H1 (cell line): ENCODE results near the gene SCO1. TPM values are rescaled to one million over a fixed set of nuclear protein-coding genes. Genes with fewer than 3 reads are reported as not detected.

Source experiments
- CTCF ChIA-PET: fragments of 300-600 bp; sonication (Branson Sonifier 250); formaldehyde crosslinking; loops from one replicate; lab custom pipeline; 2021; ENCODE audit not compliant: partially characterized antibody; lab: Charles Lee
- POLR2A ChIA-PET: fragments of 300-600 bp; sonication (Branson Sonifier 250); formaldehyde crosslinking; loops from one replicate; lab custom pipeline; 2021; ENCODE audit warnings: inconsistent platforms; ENCODE audit not compliant: partially characterized antibody; lab: Charles Lee
- DNase-seq, 2 experiments: peaks; one replicate each; pipeline versions ENCODE4 v3.0.0 to v3.0.0-alpha.2; 2010 to 2022; ENCODE audit warnings: low spot score in 2 of 2, low read depth in 1 of 2, mixed read lengths in 1 of 2
- FAIRE-seq: peaks from 2 replicates; lab custom pipeline; 2011; peaks lifted over from hg19 to GRCh38; lab: Jason Lieb, UNC
- H2AFZ ChIP-seq: 2 replicates; pipeline ENCODE4 v1.8.1; 2012; ENCODE audit warnings: low read length, inconsistent platforms
- H2AK5ac ChIP-seq: 2 replicates; pipeline ENCODE4 v1.6.1; 2013; ENCODE audit warnings: low read depth, low read length
- H2BK120ac ChIP-seq: replicated peaks from 2 replicates; pipeline ENCODE3; 2013; ENCODE audit warnings: low read depth, low read length, inconsistent platforms
- H2BK12ac ChIP-seq: 2 replicates; pipeline ENCODE4 v1.6.1; 2013; ENCODE audit warnings: low read depth, low read length
- H2BK15ac ChIP-seq: 2 replicates; pipeline ENCODE4 v1.6.1; 2013; ENCODE audit warnings: low read length
- H2BK20ac ChIP-seq: 2 replicates; pipeline ENCODE4 v1.6.1; 2013; ENCODE audit warnings: low read length
- H2BK5ac ChIP-seq: 2 replicates; pipeline ENCODE4 v1.6.1; 2013; ENCODE audit warnings: low read depth, low read length
- H3K14ac ChIP-seq: 2 replicates; pipeline ENCODE4 v1.6.1; 2013; ENCODE audit warnings: inconsistent platforms; ENCODE audit not compliant: insufficient read length
- H3K18ac ChIP-seq: 2 replicates; pipeline ENCODE4 v1.6.1; 2013; ENCODE audit warnings: low read length; ENCODE audit errors: extremely low read depth
- H3K23ac ChIP-seq: 2 replicates; pipeline ENCODE4 v1.6.1; 2013; ENCODE audit warnings: inconsistent platforms; ENCODE audit not compliant: insufficient read length
- H3K23me2 ChIP-seq: 2 replicates; pipeline ENCODE4 v1.6.1; 2013; ENCODE audit warnings: low read depth, low read length
- H3K27ac ChIP-seq: 2 replicates; pipeline ENCODE4 v1.6.1; 2011; ENCODE audit warnings: low read depth, low read length, inconsistent platforms
- H3K27me3 ChIP-seq, 4 experiments: replicated peaks in 1 of 4; 1 replicate in 1 of 4; 2 replicates in 3 of 4; pipeline versions ENCODE4 v1.6.1 to v1.8.1; 2011 to 2013; ENCODE audit warnings: low read length in 3 of 4, mild to moderate bottlenecking in 3 of 4, inconsistent platforms in 2 of 4, mixed read lengths in 2 of 4, moderate library complexity in 1 of 4; ENCODE audit not compliant: control insufficient read depth in 3 of 4, insufficient read depth in 3 of 4; ENCODE audit errors: extremely low read depth in 1 of 4
- H3K36me3 ChIP-seq, 4 experiments: 2 replicates each; pipeline versions ENCODE4 v1.6.1 to v1.8.1; 2011 to 2013; ENCODE audit warnings: mild to moderate bottlenecking in 4 of 4, low read length in 3 of 4, moderate library complexity in 2 of 4, control low read depth in 1 of 4, inconsistent platforms in 1 of 4; ENCODE audit not compliant: insufficient read depth in 4 of 4, control insufficient read depth in 2 of 4
- H3K4ac ChIP-seq: replicated peaks from 2 replicates; pipeline ENCODE3; 2013; ENCODE audit warnings: low read length, low read depth, mixed read lengths, inconsistent platforms; ENCODE audit not compliant: insufficient read length
- H3K4me1 ChIP-seq, 4 experiments: replicated peaks in 1 of 4; 1 replicate in 1 of 4; 2 replicates in 3 of 4; pipeline versions ENCODE4 v1.6.1 to v1.8.1; 2011 to 2013; ENCODE audit warnings: low read length in 3 of 4, inconsistent platforms in 2 of 4, mixed read lengths in 1 of 4; ENCODE audit not compliant: insufficient read depth in 4 of 4, control insufficient read depth in 3 of 4
- H3K4me2 ChIP-seq, 2 experiments: 2 replicates each; pipeline versions ENCODE4 v1.6.1 to v1.8.1; 2011 to 2013; ENCODE audit warnings: low read depth in 2 of 2, low read length in 2 of 2, control low read depth in 1 of 2, inconsistent platforms in 1 of 2, mild to moderate bottlenecking in 1 of 2; ENCODE audit not compliant: insufficient read depth in 1 of 2
- H3K4me3 ChIP-seq, 4 experiments: fragments of 200-600, 300-600 bp in 1 of 4; sonication (generic), shearing (Covaris generic), sonication (Bioruptor Twin) in 1 of 4; 2 replicates each; pipeline versions ENCODE4 v1.5.1 to v1.8.1; 2011 to 2016; ENCODE audit warnings: low read length in 4 of 4, low read depth in 3 of 4, control low read depth in 2 of 4, inconsistent platforms in 2 of 4, mild to moderate bottlenecking in 2 of 4, mixed read lengths in 1 of 4, moderate library complexity in 1 of 4; ENCODE audit not compliant: insufficient read depth in 2 of 4; ENCODE audit errors: extremely low read depth in 1 of 4
- H3K56ac ChIP-seq: replicated peaks from 2 replicates; pipeline ENCODE3; 2013; ENCODE audit warnings: low read depth, mild to moderate bottlenecking, mixed read lengths, low read length, inconsistent platforms; ENCODE audit not compliant: insufficient read length
- H3K79me1 ChIP-seq: 2 replicates; pipeline ENCODE4 v1.6.1; 2013; ENCODE audit warnings: low read depth, low read length, control low read depth
- H3K79me2 ChIP-seq, 2 experiments: 2 replicates each; pipeline versions ENCODE4 v1.6.1 to v1.8.1; 2012 to 2013; ENCODE audit warnings: low read length in 2 of 2, mild to moderate bottlenecking in 2 of 2, inconsistent platforms in 1 of 2; ENCODE audit not compliant: insufficient read depth in 2 of 2, control insufficient read depth in 1 of 2
- H3K9ac ChIP-seq, 4 experiments: replicated peaks in 1 of 4; 1 replicate in 1 of 4; 2 replicates in 3 of 4; pipeline versions ENCODE4 v1.6.1 to v1.8.1; 2011 to 2013; ENCODE audit warnings: low read depth in 3 of 4, low read length in 3 of 4, control low read depth in 2 of 4, mild to moderate bottlenecking in 2 of 4, moderate library complexity in 2 of 4, inconsistent platforms in 1 of 4; ENCODE audit errors: extremely low read depth in 1 of 4
- H3K9me3 ChIP-seq, 2 experiments: 2 replicates each; pipeline versions ENCODE4 v1.6.1 to v1.8.1; 2012 to 2013; ENCODE audit warnings: mild to moderate bottlenecking in 2 of 2, moderate library complexity in 2 of 2, control low read depth in 1 of 2, inconsistent platforms in 1 of 2, low read depth in 1 of 2, low read length in 1 of 2, mixed read lengths in 1 of 2; ENCODE audit not compliant: insufficient read depth in 2 of 2
- H4K20me1 ChIP-seq, 2 experiments: replicated peaks in 1 of 2; 2 replicates each; pipeline versions ENCODE3 to v1.8.1; 2011 to 2013; ENCODE audit warnings: inconsistent platforms in 2 of 2, low read length in 2 of 2, mild to moderate bottlenecking in 1 of 2; ENCODE audit not compliant: insufficient read depth in 2 of 2, control insufficient read depth in 1 of 2
- H4K5ac ChIP-seq: 2 replicates; pipeline ENCODE4 v1.6.1; 2013; ENCODE audit warnings: low read length, low read depth, mixed read lengths, inconsistent platforms; ENCODE audit not compliant: insufficient read length
- H4K8ac ChIP-seq: 2 replicates; pipeline ENCODE4 v1.8.0; 2013; ENCODE audit warnings: mild to moderate bottlenecking, moderate library complexity, low read length, inconsistent platforms; ENCODE audit not compliant: insufficient read depth; ENCODE audit errors: extremely low read depth
- H4K91ac ChIP-seq: replicated peaks from 2 replicates; pipeline ENCODE3; 2013; ENCODE audit warnings: low read length, mixed read lengths, inconsistent platforms; ENCODE audit not compliant: insufficient read length
- BACH1 ChIP-seq: IDR thresholded peaks from 2 replicates; pipeline ENCODE4 v1.6.1; 2012; ENCODE audit warnings: low read length, improper control_type of control experiment
- BRCA1 ChIP-seq: IDR thresholded peaks from 2 replicates; pipeline ENCODE4 v1.6.1; 2012; ENCODE audit warnings: low read depth, low read length, improper control_type of control experiment
- CHD2 ChIP-seq: IDR thresholded peaks from 2 replicates; pipeline ENCODE4 v1.6.1; 2012; ENCODE audit warnings: low read length, improper control_type of control experiment
- EZH2 ChIP-seq: fragments of 200-600 bp; sonication (generic); IDR thresholded peaks from 2 replicates; pipeline ENCODE4 v1.7.1; 2012; ENCODE audit warnings: low read depth, mild to moderate bottlenecking, moderate library complexity, low read length, inconsistent platforms; ENCODE audit not compliant: severe bottlenecking
- FOSL1 ChIP-seq: IDR thresholded peaks from 2 replicates; pipeline ENCODE4 v1.6.1; 2011; ENCODE audit warnings: mild to moderate bottlenecking, low read depth, low read length, moderate library complexity; ENCODE audit not compliant: insufficient read depth
- HDAC6 ChIP-seq: IDR thresholded peaks from one replicate; pipeline ENCODE4 v1.7.1; 2012; ENCODE audit warnings: low read depth, mild to moderate bottlenecking, inconsistent platforms, low read length, moderate library complexity
- KDM1A ChIP-seq: fragments of 200-600, 300-600 bp; sonication (generic); IDR thresholded peaks from 2 replicates; pipeline ENCODE4 v1.7.1; 2016; ENCODE audit warnings: mild to moderate bottlenecking, low read length, borderline replicate concordance
- SIX5 ChIP-seq: IDR thresholded peaks from 2 replicates; pipeline ENCODE4 v1.6.1; 2011; ENCODE audit warnings: mild to moderate bottlenecking, low read depth, low read length
- SP4 ChIP-seq: IDR thresholded peaks from 2 replicates; pipeline ENCODE4 v1.6.1; 2012; ENCODE audit warnings: low read length, inconsistent platforms
- SUZ12 ChIP-seq: fragments of 200-600 bp; sonication (generic); IDR thresholded peaks from 2 replicates; pipeline ENCODE4 v1.6.1; 2012; ENCODE audit warnings: mild to moderate bottlenecking, inconsistent platforms, low read length, moderate library complexity, mixed read lengths
- TBP ChIP-seq: IDR thresholded peaks from 2 replicates; pipeline ENCODE4 v1.6.1; 2011; ENCODE audit warnings: low read depth, low read length, improper control_type of control experiment
- WGBS, 2 experiments: shearing (Covaris generic) in 1 of 2; methylation state at CpG; one replicate each; pipeline versions ENCODE4 v1.1.6 to v1.1.7; 2013 to 2015; ENCODE audit warnings: low lambda C conversion rate in 2 of 2, mixed read lengths in 2 of 2, inconsistent platforms in 1 of 2, low coverage in 1 of 2, missing lambda C conversion rate in 1 of 2; ENCODE audit not compliant: insufficient replicate concordance in 2 of 2, insufficient coverage in 1 of 2, insufficient read length in 1 of 2; ENCODE audit errors: extremely low coverage in 1 of 2, missing lambda C conversion rate in 1 of 2; 5-methylcytosine and 5-hydroxymethylcytosine counted together
- polyA plus RNA-seq, 7 experiments: library from polyadenylated mRNA; depleted of rRNA in 3 of 7; stranded (reverse) in 5 of 7; unstranded in 2 of 7; fragments of >200 nt in 5 of 7; fragments of 200-250 nt in 2 of 7; gene quantifications; 1 replicate in 5 of 7; 2 replicates in 1 of 7; 4 replicates in 1 of 7; pipeline versions ENCODE4 v1.2.1 to v1.2.3, GENCODE V29; 2011 to 2013; ENCODE audit warnings: missing spikeins in 2 of 7, mixed read lengths in 2 of 7
- total RNA-seq: library from RNA; stranded (reverse); fragmentation: NEBNext Ultra II Directional; extraction: Animal tissue kit (Norgen Biotek cat#: 25700); gene quantifications from 2 replicates; pipeline ENCODE4 v1.2.1, GENCODE V29; 2021
- TF ChIP-seq, protein P1 (sequence below): IDR thresholded peaks from 2 replicates; pipeline ENCODE4 v1.6.1; 2012; ENCODE audit warnings: inconsistent platforms

The SCO1 gene
- total and polyA plus RNA-seq, 2 of the 8 experiments (the other 6 are each of a cell fraction or from before 2014, with no cell fraction given), result 18.7 to 61.8 TPM

DNA sequence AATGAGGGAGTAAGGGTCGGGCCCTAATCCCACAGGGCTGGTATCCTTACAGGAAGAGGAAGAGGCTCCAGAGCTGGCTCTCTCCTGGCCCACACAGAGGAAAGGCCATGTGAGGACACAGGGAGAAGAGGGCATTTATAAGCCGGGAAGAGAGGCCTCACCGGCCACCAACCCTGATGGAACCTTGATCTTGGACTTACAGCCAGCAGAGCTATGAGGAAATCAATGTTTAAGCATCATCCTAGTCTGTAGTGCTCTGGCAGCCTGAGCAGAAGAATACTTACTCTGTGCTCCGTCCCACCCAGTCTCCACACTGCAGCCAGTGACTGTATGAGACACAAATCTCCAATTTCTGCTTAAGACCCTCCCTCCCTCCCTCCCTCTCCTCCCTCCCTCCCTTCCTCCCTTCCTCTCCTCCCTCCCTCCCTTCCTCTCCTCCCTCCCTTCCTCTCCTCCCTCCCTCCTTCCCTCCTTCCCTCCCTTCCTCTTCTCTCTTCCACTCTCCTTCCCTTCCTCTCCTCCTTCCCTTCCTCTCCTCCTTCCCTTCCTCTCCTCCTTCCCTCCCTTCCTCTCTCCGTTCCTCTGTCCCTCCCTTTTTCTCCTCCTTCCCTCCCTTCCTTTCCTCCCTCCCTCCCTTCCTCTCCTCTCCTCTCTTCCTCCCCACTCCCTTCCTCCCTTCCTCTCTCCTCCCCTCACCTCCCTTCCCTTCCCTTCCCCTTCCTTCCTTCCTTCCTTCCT lies 41.4 kb upstream of the SCO1 start:
- FAIRE-seq, result no peak
- H2BK12ac ChIP-seq, result peak overlapping the region; percentile 71; the same call in 1 of the 2 replicates
- H3K4me2 ChIP-seq, result no peak overlapping the region

More for the DNA sequence above, 41.4 kb upstream of the SCO1 start:
- Histone ChIP-seq H3K14ac (no peak overlapping the region), H3K4me1 (no peaks in the 10 kb centered on the region), H4K8ac (no peak overlapping the region), H3K79me2 (no peaks in the 10 kb centered on the region), H3K79me1 (no peaks in the 10 kb centered on the region), H3K4me3 (no peak overlapping the region), H3K9ac (no peak overlapping the region), H3K27me3 (no peaks in the 10 kb centered on the region), H2BK15ac (no peak overlapping the region), H2AK5ac (no peak overlapping the region), H2BK5ac (peak overlapping the region; percentile 56; the same call in 1 of the 2 replicates), H3K9me3 (no peaks in the 10 kb centered on the region), H4K91ac (no peak overlapping the region), H3K23me2 (no peaks in the 10 kb centered on the region; the same call in 1 of the 2 replicates), H3K23ac (no peak overlapping the region), H2BK20ac (no peak overlapping the region), H3K18ac (no peak overlapping the region), H4K5ac (no peak overlapping the region), H4K20me1 (no peaks in the 10 kb centered on the region), H3K56ac (no peak overlapping the region), H2BK120ac (no peak overlapping the region), H3K36me3 (no peaks in the 10 kb centered on the region), H3K4ac (no peak overlapping the region), H2AFZ (no peak overlapping the region), H3K27ac (no peak overlapping the region)
- 69% methylated on average over 5 of the region's 5 CpGs; no CpG with 5 or more reads in 1 of the 2 experiments for WGBS, 2 experiments
- CTCF ChIA-PET, result interaction anchor here (0.6 to 8.1 kb wide), 10 partner anchors 9 to 1242 kb away, joined by 3 to 88 read pairs (median 4); no protein-coding TSS in a partner anchor
- TF ChIP-seq CHD2, result no peak
- TF ChIP-seq EZH2, result no peak
- TF ChIP-seq, protein P1, sequence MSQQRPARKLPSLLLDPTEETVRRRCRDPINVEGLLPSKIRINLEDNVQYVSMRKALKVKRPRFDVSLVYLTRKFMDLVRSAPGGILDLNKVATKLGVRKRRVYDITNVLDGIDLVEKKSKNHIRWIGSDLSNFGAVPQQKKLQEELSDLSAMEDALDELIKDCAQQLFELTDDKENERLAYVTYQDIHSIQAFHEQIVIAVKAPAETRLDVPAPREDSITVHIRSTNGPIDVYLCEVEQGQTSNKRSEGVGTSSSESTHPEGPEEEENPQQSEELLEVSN, result no peak
- no peak for TF ChIP-seq TBP
- TF ChIP-seq HDAC6, result no peak
- TF ChIP-seq SUZ12, result no peak
- TF ChIP-seq BRCA1, result no peak
- TF ChIP-seq BACH1, result no peak
- TF ChIP-seq FOSL1, result no peak
- TF ChIP-seq SIX5, result no peak
- no peak for TF ChIP-seq SP4
- TF ChIP-seq KDM1A, result no peak
- POLR2A ChIA-PET, result interaction anchor here (1.0 to 1.2 kb wide), 2 partner anchors 8 to 106 kb away, joined by 3 to 4 read pairs; no protein-coding TSS in a partner anchor
- DNase-seq, result peak in 1 of 2 experiments; percentile 28
